ENCODE results near the gene PRSS2. TPM values are rescaled to one million over a fixed set of nuclear protein-coding genes. Genes with fewer than 3 reads are reported as not detected.
A peak's percentile ranks its signal among the peaks of the same experiment; 100 is the strongest.

Gene PRSS2
- total and polyA plus RNA-seq, 8 donors: 13.1 TPM; not detected in 7

DNA sequence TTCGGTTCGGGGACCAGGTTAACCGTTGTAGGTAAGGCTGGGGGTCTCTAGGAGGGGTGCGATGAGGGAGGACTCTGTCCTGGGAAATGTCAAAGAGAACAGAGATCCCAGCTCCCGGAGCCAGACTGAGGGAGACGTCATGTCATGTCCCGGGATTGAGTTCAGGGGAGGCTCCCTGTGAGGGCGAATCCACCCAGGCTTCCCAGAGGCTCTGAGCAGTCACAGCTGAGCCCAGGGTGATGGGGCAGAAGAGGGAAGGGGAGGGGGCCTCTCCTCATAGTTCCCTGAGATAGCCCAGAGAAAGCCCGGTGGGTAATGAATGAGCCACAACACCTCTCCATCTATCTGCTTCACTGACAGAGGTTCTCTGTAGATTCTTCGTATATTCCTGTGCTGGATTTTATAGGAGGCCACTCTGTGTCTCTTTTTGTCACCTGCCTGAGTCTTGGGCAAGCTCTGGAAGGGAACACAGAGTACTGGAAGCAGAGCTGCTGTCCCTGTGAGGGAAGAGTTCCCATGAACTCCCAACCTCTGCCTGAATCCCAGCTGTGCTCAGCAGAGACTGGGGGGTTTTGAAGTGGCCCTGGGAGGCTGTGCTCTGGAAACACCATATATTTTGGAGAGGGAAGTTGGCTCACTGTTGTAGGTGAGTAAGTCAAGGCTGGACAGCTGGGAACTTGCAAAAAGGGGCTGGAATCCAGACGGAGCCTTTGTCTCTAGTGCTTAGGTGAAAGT is 16.4 kb downstream of the PRSS2 start:
- ATAC-seq (no peak), DNase-seq (no peak)
- Histone ChIP-seq H3K4me1 (peaks cover 0 to 5% of the 10 kb centered on the region in 2 donors), H3K9me3 (no peaks in the 10 kb centered on the region), H3K36me3 (no peaks in the 10 kb centered on the region), H3K4me3 (no peak overlapping the region), H3K27me3 (peaks cover 0 to 24% of the 10 kb centered on the region in 2 donors), H3K27ac (no peak overlapping the region)
- intact Hi-C loops (cut with DNase I): loop anchor here in 1 of 2 donors (10.0 kb wide), 1 partner anchor 162 kb away; no protein-coding TSS in a partner anchor
- TF ChIP-seq, protein P1, sequence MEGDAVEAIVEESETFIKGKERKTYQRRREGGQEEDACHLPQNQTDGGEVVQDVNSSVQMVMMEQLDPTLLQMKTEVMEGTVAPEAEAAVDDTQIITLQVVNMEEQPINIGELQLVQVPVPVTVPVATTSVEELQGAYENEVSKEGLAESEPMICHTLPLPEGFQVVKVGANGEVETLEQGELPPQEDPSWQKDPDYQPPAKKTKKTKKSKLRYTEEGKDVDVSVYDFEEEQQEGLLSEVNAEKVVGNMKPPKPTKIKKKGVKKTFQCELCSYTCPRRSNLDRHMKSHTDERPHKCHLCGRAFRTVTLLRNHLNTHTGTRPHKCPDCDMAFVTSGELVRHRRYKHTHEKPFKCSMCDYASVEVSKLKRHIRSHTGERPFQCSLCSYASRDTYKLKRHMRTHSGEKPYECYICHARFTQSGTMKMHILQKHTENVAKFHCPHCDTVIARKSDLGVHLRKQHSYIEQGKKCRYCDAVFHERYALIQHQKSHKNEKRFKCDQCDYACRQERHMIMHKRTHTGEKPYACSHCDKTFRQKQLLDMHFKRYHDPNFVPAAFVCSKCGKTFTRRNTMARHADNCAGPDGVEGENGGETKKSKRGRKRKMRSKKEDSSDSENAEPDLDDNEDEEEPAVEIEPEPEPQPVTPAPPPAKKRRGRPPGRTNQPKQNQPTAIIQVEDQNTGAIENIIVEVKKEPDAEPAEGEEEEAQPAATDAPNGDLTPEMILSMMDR (IDR thresholded peaks at IDR 0.05): no peak

GRCh38 chr7:142787783-142788182 is 17.0 kb downstream of the PRSS2 start:
- no peak overlapping the region for H3K27ac ChIP-seq
- H3K4me3 ChIP-seq: no peak overlapping the region
- H3K4me1 ChIP-seq: peaks cover 0 to 4% of the 10 kb centered on the region in 2 donors
- H3K27me3 ChIP-seq: peaks cover 0 to 18% of the 10 kb centered on the region in 2 donors
- ATAC-seq (no peak), DNase-seq (no peak)
- TF ChIP-seq, protein P1 (IDR thresholded peaks at IDR 0.05): no peak
- intact Hi-C loops (cut with DNase I): loop anchor here in 1 of 2 donors (10.0 kb wide), 1 partner anchor 163 kb away; no protein-coding TSS in a partner anchor
- H3K36me3 ChIP-seq: no peaks in the 10 kb centered on the region
- no peaks in the 10 kb centered on the region for H3K9me3 ChIP-seq

DNA sequence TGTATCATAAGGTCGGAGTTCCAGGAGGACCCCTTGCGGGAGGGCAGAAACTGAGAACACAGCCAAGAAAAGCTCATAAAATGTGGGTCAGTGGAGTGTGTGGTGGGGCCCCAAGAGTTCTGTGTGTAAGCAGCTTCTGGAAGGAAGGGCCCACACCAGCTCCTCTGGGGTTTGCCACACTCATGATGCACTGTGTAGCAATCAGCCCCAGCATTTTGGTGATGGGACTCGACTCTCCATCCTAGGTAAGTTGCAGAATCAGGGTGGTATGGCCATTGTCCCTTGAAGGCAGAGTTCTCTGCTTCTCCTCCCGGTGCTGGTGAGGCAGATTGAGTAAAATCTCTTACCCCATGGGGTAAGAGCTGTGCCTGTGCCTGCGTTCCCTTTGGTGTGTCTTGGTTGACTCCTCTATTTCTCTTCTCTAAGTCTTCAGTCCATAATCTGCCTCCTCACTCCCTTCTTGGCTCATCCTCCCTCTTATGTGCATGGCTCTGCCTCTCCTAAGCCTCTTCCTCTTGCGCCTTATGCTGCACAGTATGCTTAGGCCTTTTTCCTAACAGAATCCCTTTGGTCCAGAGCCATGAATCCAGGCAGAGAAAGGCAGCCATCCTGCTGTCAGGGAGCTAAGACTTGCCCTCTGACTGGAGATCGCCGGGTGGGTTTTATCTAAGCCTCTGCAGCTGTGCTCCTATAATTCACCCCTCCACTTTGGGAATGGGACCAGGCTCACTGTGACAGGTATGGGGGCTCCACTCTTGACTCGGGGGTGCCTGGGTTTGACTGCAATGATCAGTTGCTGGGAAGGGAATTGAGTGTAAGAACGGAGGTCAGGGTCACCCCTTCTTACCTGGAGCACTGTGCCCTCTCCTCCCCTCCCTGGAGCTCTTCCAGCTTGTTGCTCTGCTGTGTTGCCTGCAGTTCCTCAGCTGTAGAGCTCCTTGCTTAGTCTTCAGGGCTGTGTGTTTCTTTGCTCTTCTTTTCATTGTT is 17.8 kb downstream of the PRSS2 start:
- no peak for DNase-seq
- ATAC-seq: no peak
- Histone ChIP-seq H3K27ac (no peak overlapping the region), H3K27me3 (peaks cover 0 to 12% of the 10 kb centered on the region in 2 donors), H3K4me3 (peak overlapping the region in 1 of 2 donors; percentile 9), H3K9me3 (no peaks in the 10 kb centered on the region), H3K4me1 (no peaks in the 10 kb centered on the region), H3K36me3 (no peaks in the 10 kb centered on the region)
- intact Hi-C loops (cut with DNase I): loop anchor here in 1 of 2 donors (10.0 kb wide), 1 partner anchor 164 kb away; no protein-coding TSS in a partner anchor
- TF ChIP-seq, protein P1 (IDR thresholded peaks at IDR 0.05): no peak

DNA sequence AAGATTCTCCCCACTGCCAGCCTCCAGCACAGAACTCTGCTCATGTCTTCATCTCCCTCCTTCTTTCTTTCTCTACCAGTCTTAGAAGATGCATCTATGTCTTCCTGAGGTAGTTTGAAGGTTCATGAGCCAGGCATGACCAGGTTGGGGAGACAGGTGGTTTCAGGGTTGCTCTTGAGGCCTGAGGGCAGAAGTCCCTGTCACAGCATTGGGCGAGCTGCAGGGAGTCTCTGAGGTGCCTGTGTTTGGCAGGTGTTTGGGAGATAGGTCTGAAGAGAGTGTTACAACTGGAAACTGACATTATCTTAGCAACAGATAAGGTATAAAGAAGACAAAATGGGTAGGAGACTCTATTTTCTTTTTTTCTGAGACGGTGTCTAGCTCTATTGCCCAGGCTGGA is 18.7 kb downstream of the PRSS2 start:
- peak overlapping the region in 1 of 2 donors; percentile 9 for H3K4me3 ChIP-seq
- H3K9me3 ChIP-seq: no peaks in the 10 kb centered on the region
- intact Hi-C loops (cut with DNase I): loop anchor here in 1 of 2 donors (10.0 kb wide), 1 partner anchor 165 kb away; no protein-coding TSS in a partner anchor
- H3K36me3 ChIP-seq: no peaks in the 10 kb centered on the region
- TF ChIP-seq, protein P1 (IDR thresholded peaks at IDR 0.05): no peak
- DNase-seq (no peak), ATAC-seq (no peak)
- no peak overlapping the region for H3K27ac ChIP-seq
- H3K27me3 ChIP-seq: peaks cover 0 to 14% of the 10 kb centered on the region in 2 donors
- H3K4me1 ChIP-seq: no peaks in the 10 kb centered on the region
